HL-60 (cell line): Measurements from ENCODE around the gene LY6G5B.

Source experiments
- DNase-seq, 2 experiments: peaks; one replicate each; pipeline ENCODE4 v3.0.0-alpha.2; 2010 to 2020; ENCODE audit warnings: low read depth in 1 of 2, low spot score in 1 of 2
- H3K27ac ChIP-seq: fragments of 250-450 bp; sonication (Bioruptor Pico); replicated peaks from 2 replicates; pipeline ENCODE4 v1.5.1; 2020; ENCODE audit warnings: mild to moderate bottlenecking, moderate library complexity
- H3K27me3 ChIP-seq: fragments of 250-450 bp; sonication (Bioruptor Pico); 2 replicates; pipeline ENCODE4 v1.5.1; 2021; ENCODE audit warnings: mild to moderate bottlenecking, moderate library complexity; ENCODE audit not compliant: insufficient read depth, poor library complexity, severe bottlenecking
- H3K4me3 ChIP-seq: replicated peaks from 2 replicates; pipeline ENCODE4 v1.5.1; 2011; ENCODE audit warnings: mild to moderate bottlenecking, control low read depth, low read length; ENCODE audit not compliant: insufficient read depth
- GABPA ChIP-seq: IDR thresholded peaks from 2 replicates; pipeline ENCODE4 v1.6.1; 2012; ENCODE audit warnings: low read depth
- POLR2AphosphoS5 ChIP-seq: IDR thresholded peaks from 2 replicates; pipeline ENCODE4 v1.6.1; 2012; ENCODE audit warnings: low read depth
- SPI1 ChIP-seq: IDR thresholded peaks from 2 replicates; pipeline ENCODE4 v1.6.1; 2012; ENCODE audit warnings: low read depth, mild to moderate bottlenecking, borderline replicate concordance
- TF ChIP-seq, protein P1 (sequence below): IDR thresholded peaks from 2 replicates; pipeline ENCODE4 v1.6.1; 2012; ENCODE audit warnings: low read depth; ENCODE audit not compliant: insufficient replicate concordance
- TF ChIP-seq, protein P2 (sequence below): IDR thresholded peaks from one replicate; pipeline ENCODE4 v1.5.1; 2011; ENCODE audit warnings: low read length, control low read depth, inconsistent platforms; ENCODE audit not compliant: insufficient read depth

The LY6G5B gene

GRCh38 chr6:31645325-31645724 lies 24.5 kb upstream of the LY6G5B start:
- TF ChIP-seq, protein P1, sequence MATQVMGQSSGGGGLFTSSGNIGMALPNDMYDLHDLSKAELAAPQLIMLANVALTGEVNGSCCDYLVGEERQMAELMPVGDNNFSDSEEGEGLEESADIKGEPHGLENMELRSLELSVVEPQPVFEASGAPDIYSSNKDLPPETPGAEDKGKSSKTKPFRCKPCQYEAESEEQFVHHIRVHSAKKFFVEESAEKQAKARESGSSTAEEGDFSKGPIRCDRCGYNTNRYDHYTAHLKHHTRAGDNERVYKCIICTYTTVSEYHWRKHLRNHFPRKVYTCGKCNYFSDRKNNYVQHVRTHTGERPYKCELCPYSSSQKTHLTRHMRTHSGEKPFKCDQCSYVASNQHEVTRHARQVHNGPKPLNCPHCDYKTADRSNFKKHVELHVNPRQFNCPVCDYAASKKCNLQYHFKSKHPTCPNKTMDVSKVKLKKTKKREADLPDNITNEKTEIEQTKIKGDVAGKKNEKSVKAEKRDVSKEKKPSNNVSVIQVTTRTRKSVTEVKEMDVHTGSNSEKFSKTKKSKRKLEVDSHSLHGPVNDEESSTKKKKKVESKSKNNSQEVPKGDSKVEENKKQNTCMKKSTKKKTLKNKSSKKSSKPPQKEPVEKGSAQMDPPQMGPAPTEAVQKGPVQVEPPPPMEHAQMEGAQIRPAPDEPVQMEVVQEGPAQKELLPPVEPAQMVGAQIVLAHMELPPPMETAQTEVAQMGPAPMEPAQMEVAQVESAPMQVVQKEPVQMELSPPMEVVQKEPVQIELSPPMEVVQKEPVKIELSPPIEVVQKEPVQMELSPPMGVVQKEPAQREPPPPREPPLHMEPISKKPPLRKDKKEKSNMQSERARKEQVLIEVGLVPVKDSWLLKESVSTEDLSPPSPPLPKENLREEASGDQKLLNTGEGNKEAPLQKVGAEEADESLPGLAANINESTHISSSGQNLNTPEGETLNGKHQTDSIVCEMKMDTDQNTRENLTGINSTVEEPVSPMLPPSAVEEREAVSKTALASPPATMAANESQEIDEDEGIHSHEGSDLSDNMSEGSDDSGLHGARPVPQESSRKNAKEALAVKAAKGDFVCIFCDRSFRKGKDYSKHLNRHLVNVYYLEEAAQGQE, result no peak
- TF ChIP-seq, protein P2, sequence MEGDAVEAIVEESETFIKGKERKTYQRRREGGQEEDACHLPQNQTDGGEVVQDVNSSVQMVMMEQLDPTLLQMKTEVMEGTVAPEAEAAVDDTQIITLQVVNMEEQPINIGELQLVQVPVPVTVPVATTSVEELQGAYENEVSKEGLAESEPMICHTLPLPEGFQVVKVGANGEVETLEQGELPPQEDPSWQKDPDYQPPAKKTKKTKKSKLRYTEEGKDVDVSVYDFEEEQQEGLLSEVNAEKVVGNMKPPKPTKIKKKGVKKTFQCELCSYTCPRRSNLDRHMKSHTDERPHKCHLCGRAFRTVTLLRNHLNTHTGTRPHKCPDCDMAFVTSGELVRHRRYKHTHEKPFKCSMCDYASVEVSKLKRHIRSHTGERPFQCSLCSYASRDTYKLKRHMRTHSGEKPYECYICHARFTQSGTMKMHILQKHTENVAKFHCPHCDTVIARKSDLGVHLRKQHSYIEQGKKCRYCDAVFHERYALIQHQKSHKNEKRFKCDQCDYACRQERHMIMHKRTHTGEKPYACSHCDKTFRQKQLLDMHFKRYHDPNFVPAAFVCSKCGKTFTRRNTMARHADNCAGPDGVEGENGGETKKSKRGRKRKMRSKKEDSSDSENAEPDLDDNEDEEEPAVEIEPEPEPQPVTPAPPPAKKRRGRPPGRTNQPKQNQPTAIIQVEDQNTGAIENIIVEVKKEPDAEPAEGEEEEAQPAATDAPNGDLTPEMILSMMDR, result no peak
- no peak for TF ChIP-seq POLR2AphosphoS5
- TF ChIP-seq SPI1, result no peak
- no peak for TF ChIP-seq GABPA
- Histone ChIP-seq H3K27me3 (no peaks in the 10 kb centered on the region), H3K4me3 (no peak overlapping the region), H3K27ac (no peak overlapping the region)
- no peak for DNase-seq

GRCh38 chr6:31651602-31652191 lies 18.1 kb upstream of the LY6G5B start:
- Histone ChIP-seq H3K27me3 (no peaks in the 10 kb centered on the region), H3K4me3 (peak overlapping the region; percentile 59), H3K27ac (peak overlapping the region; percentile 98)
- TF ChIP-seq GABPA (no peak), POLR2AphosphoS5 (no peak), SPI1 (no peak)
- TF ChIP-seq, protein P1, result no peak
- TF ChIP-seq, protein P2, result no peak
- DNase-seq, result peak; percentile 70 to 77

DNA sequence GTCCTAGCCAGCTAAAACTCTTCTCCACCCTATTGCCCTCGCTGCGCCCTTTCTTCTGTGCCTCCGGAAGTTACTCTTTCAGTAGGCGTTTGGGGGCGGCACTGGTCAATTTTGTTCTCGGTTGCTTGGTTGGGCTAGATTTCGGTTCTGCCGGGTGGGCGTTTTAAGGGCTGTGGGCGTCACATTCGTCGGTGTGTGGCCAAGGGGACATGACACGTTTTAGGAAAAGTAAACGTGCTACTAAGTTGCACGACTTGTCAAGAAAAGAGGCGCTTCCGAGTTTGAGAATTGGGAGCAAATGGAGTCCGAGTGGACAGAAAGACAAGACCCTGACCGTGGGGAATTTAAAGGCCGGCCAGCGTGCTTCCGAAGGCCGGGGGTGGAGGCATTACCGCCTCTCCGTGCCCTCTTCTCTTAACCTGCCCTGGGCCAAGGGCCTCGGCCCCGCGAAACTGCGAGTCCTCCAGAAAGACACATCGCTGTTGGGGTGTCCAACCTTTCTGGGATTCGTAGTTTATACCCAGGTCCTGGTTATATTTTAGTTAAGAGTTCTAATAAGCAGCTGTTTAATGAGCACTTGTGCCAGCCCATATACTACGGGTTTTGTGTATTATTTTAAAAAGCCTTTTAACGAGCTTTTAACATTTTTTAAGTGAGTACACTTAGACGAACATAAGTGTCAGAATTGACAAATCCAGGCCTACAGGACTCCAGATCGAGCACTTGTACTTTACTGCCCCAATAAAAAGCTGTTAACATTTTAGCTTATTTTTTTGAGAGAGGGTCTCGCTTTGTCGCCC lies 16.7 kb upstream of the LY6G5B start:
- no peaks in the 10 kb centered on the region for H3K27me3 ChIP-seq
- peak; percentile 91 to 93 for DNase-seq
- no peak; the same call in 1 of the 2 replicates for TF ChIP-seq POLR2AphosphoS5
- TF ChIP-seq, protein P2, result no peak
- TF ChIP-seq, protein P1, result no peak
- no peak for TF ChIP-seq GABPA
- TF ChIP-seq SPI1, result no peak
- H3K4me3 ChIP-seq, result peak overlapping the region; percentile 59
- H3K27ac ChIP-seq, result peak overlapping the region; percentile 98
